T-helper 1 cell treated with Interleukin-12 subunit alpha and Interleukin-12 subunit beta and Interleukin-4 antibody, amounts not matched to agents 30 μg/mL and 1 μg/mL, for 36 hours (primary cell): Measurements from ENCODE around the gene PLEKHM1.

Source experiments
- H3K27ac Mint-ChIP-seq: one replicate; pipeline ENCODE4 v1.8.0; 2021; ENCODE audit warnings: mild to moderate bottlenecking, mixed read lengths
- H3K27me3 Mint-ChIP-seq: one replicate; pipeline ENCODE4 v1.8.0; 2021; ENCODE audit warnings: low read depth, mixed read lengths
- H3K36me3 Mint-ChIP-seq: one replicate; pipeline ENCODE4 v1.8.0; 2021; ENCODE audit warnings: low read depth, mixed read lengths
- H3K4me1 Mint-ChIP-seq: one replicate; pipeline ENCODE4 v1.8.0; 2021; ENCODE audit warnings: low read depth, mixed read lengths
- H3K4me3 Mint-ChIP-seq: one replicate; pipeline ENCODE4 v1.8.0; 2021; ENCODE audit warnings: mild to moderate bottlenecking, moderate library complexity, mixed read lengths
- H3K9me3 Mint-ChIP-seq: one replicate; pipeline ENCODE4 v1.8.0; 2021; ENCODE audit warnings: mixed read lengths

The PLEKHM1 gene

GRCh38 chr17:45440161-45440778, 50.3 kb downstream of the PLEKHM1 start:
- Mint-ChIP-seq H3K27me3 (no peaks in the 10 kb centered on the region), H3K4me3 (no peak overlapping the region), H3K4me1 (peaks cover 11% of the 10 kb centered on the region), H3K36me3 (peaks cover 10% of the 10 kb centered on the region), H3K9me3 (no peaks in the 10 kb centered on the region), H3K27ac (no peak overlapping the region)

GRCh38 chr17:45438931-45439610, 51.5 kb downstream of the PLEKHM1 start:
- no peaks in the 10 kb centered on the region for H3K9me3 Mint-ChIP-seq
- H3K27ac Mint-ChIP-seq: no peak overlapping the region
- peaks cover 5% of the 10 kb centered on the region for H3K36me3 Mint-ChIP-seq
- peaks cover 7% of the 10 kb centered on the region for H3K4me1 Mint-ChIP-seq
- H3K27me3 Mint-ChIP-seq: no peaks in the 10 kb centered on the region
- H3K4me3 Mint-ChIP-seq: no peak overlapping the region

DNA sequence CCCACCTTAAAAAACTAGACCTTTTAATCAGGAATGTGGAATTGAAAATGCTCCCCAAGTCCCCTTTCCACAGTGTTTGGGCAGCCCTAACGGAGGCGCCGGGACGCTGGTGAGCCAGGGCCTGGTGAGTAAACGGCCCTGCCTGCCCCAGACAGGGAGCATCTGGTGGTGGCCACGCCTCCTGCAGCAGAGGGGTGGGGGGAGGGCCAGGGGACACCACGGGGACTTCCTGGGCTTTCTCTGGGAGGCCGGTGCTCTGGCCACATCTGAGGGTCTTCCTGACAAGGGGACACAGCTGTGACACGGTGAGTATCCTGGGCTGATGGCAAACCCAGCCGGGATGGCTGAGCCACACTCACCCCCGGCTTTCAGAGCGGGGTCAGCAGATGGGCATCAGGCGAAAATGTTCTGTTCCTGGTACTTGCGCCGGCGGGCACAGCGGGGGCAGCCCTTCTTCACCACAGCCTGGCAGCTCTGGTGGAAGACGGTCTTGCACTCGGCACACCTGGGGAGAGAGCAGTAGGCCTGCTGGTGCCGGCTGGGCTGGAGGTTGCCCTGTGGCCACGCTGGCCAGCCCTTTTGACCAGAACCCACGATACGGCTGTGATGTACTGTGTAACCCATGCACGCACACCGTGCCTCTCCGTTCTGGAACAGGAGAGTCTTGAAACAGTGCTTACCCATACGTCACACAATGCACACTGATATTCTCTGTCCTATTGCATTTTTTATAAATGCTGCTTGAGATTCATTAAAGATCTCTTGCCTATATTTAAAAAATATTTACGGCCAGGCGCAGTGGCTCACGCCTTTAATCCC, 52.8 kb downstream of the PLEKHM1 start:
- H3K4me1 Mint-ChIP-seq: peaks cover 7% of the 10 kb centered on the region
- peaks cover 5% of the 10 kb centered on the region for H3K36me3 Mint-ChIP-seq
- no peaks in the 10 kb centered on the region for H3K27me3 Mint-ChIP-seq
- no peaks in the 10 kb centered on the region for H3K9me3 Mint-ChIP-seq
- H3K4me3 Mint-ChIP-seq: no peak overlapping the region
- H3K27ac Mint-ChIP-seq: no peak overlapping the region

GRCh38 chr17:45436625-45437464, 53.7 kb downstream of the PLEKHM1 start:
- H3K36me3 Mint-ChIP-seq: peaks cover 5% of the 10 kb centered on the region
- no peak overlapping the region for H3K4me3 Mint-ChIP-seq
- H3K27me3 Mint-ChIP-seq: no peaks in the 10 kb centered on the region
- H3K27ac Mint-ChIP-seq: no peak overlapping the region
- no peaks in the 10 kb centered on the region for H3K9me3 Mint-ChIP-seq
- peaks cover 7% of the 10 kb centered on the region for H3K4me1 Mint-ChIP-seq

- Mint-ChIP-seq H3K36me3 (peaks cover 5% of the 10 kb centered on the region), H3K9me3 (no peaks in the 10 kb centered on the region), H3K27me3 (no peaks in the 10 kb centered on the region), H3K4me1 (peaks cover 7% of the 10 kb centered on the region), H3K4me3 (no peak overlapping the region), H3K27ac (no peak overlapping the region)
Observed at GRCh38 chr17:45436161-45436560, 54.4 kb downstream of the PLEKHM1 start.

GRCh38 chr17:45435481-45435880, 55.0 kb downstream of the PLEKHM1 start:
- H3K4me3 Mint-ChIP-seq: no peak overlapping the region
- H3K4me1 Mint-ChIP-seq: peaks cover 5% of the 10 kb centered on the region
- H3K27ac Mint-ChIP-seq: no peak overlapping the region

GRCh38 chr17:45433159-45433535, 57.4 kb downstream of the PLEKHM1 start:
- H3K27ac Mint-ChIP-seq: peak overlapping the region; percentile 36
- H3K4me3 Mint-ChIP-seq: peak overlapping the region; percentile 54
- no peaks in the 10 kb centered on the region for H3K27me3 Mint-ChIP-seq

More at GRCh38 chr17:45435481-45435880, 55.0 kb downstream of the PLEKHM1 start:
- Mint-ChIP-seq H3K27me3 (no peaks in the 10 kb centered on the region), H3K36me3 (peaks cover 8% of the 10 kb centered on the region), H3K9me3 (no peaks in the 10 kb centered on the region)

GRCh38 chr17:45432405-45433158, 57.9 kb downstream of the PLEKHM1 start, which contains the start of gene ARHGAP27:
TSS of gene ARHGAP27 (minus strand) at chr17:45432870. CDS start at chr17:45430279, 2,591 bp downstream.
- peak within 1 kb of the TSS; percentile 36 for H3K27ac Mint-ChIP-seq
- peak within 1 kb of the TSS; percentile 84 for H3K4me3 Mint-ChIP-seq
- no peaks in the 10 kb centered on the region for H3K9me3 Mint-ChIP-seq
- peaks cover 15% of the 10 kb centered on the region for H3K4me1 Mint-ChIP-seq
- peaks cover 9% of the 10 kb centered on the region for H3K36me3 Mint-ChIP-seq
- no peaks in the 10 kb centered on the region for H3K27me3 Mint-ChIP-seq

More at GRCh38 chr17:45433159-45433535, 57.4 kb downstream of the PLEKHM1 start:
- Mint-ChIP-seq H3K9me3 (no peaks in the 10 kb centered on the region), H3K4me1 (peaks cover 12% of the 10 kb centered on the region), H3K36me3 (peaks cover 11% of the 10 kb centered on the region)

- no peak overlapping the region for H3K27ac Mint-ChIP-seq
Observed at GRCh38 chr17:45431531-45432404, 58.8 kb downstream of the PLEKHM1 start.

GRCh38 chr17:45430738-45431530, 59.6 kb downstream of the PLEKHM1 start:
- Mint-ChIP-seq H3K4me3 (peak overlapping the region; percentile 84), H3K27me3 (no peaks in the 10 kb centered on the region), H3K27ac (peak overlapping the region; percentile 63), H3K9me3 (no peaks in the 10 kb centered on the region), H3K4me1 (peaks cover 15% of the 10 kb centered on the region), H3K36me3 (peaks cover 9% of the 10 kb centered on the region)

More at GRCh38 chr17:45431531-45432404, 58.8 kb downstream of the PLEKHM1 start:
- Mint-ChIP-seq H3K9me3 (no peaks in the 10 kb centered on the region), H3K36me3 (peaks cover 9% of the 10 kb centered on the region), H3K4me3 (peak overlapping the region; percentile 84), H3K4me1 (peaks cover 15% of the 10 kb centered on the region), H3K27me3 (no peaks in the 10 kb centered on the region)

- Mint-ChIP-seq H3K9me3 (no peaks in the 10 kb centered on the region), H3K4me3 (peak overlapping the region; percentile 84), H3K27me3 (no peaks in the 10 kb centered on the region), H3K36me3 (peaks cover 9% of the 10 kb centered on the region), H3K27ac (no peak overlapping the region), H3K4me1 (peaks cover 15% of the 10 kb centered on the region)
Observed at GRCh38 chr17:45430006-45430737, 60.3 kb downstream of the PLEKHM1 start.
